GM12878 (cell line): Measurements from ENCODE around the gene GPR137B. TPM values are rescaled to one million over a fixed set of nuclear protein-coding genes. Genes with fewer than 3 reads are reported as not detected.

Experiments
- BACH1 ChIP-seq: fragments of 450-650 bp; IDR thresholded peaks from 2 replicates; pipeline ENCODE4 v1.6.1; 2017; ENCODE audit warnings: mild to moderate bottlenecking, borderline replicate concordance
- CREB1 ChIP-seq: IDR thresholded peaks from 2 replicates; pipeline ENCODE4 v1.6.1; 2012; ENCODE audit warnings: low read depth, mild to moderate bottlenecking, inconsistent platforms
- EP300 ChIP-seq, 2 experiments: fragments of 150-350 bp in 1 of 2; IDR thresholded peaks; 2 replicates each; pipeline ENCODE4 v1.6.1; 2011 to 2012; ENCODE audit warnings: low read depth in 2 of 2, low read length in 2 of 2, borderline replicate concordance in 1 of 2, improper control_type of control experiment in 1 of 2, inconsistent platforms in 1 of 2; ENCODE audit not compliant: control insufficient read depth in 1 of 2
- GABPA ChIP-seq: IDR thresholded peaks from 2 replicates; pipeline ENCODE4 v1.6.1; 2014; ENCODE audit warnings: antibody characterized with exemption, low read depth, mild to moderate bottlenecking, inconsistent platforms
- HDAC6 ChIP-seq: fragments of 200-600 bp; sonication (generic); IDR thresholded peaks from one replicate; pipeline ENCODE4 v1.8.0; 2017; ENCODE audit warnings: antibody characterized with exemption; ENCODE audit not compliant: unreplicated experiment
- MXI1 ChIP-seq: fragments of 150-350 bp; IDR thresholded peaks from 2 replicates; pipeline ENCODE4 v1.6.1; 2011; ENCODE audit warnings: low read depth, mild to moderate bottlenecking, inconsistent platforms, low read length, improper control_type of control experiment
- NBN ChIP-seq: fragments of 450-650 bp; IDR thresholded peaks from 2 replicates; pipeline ENCODE4 v1.6.1; 2016
- NFYA ChIP-seq: IDR thresholded peaks from 2 replicates; pipeline ENCODE4 v1.6.1; 2011; ENCODE audit warnings: low read depth, mild to moderate bottlenecking, low read length, improper control_type of control experiment, borderline replicate concordance
- POLR2A ChIP-seq: IDR thresholded peaks from 2 replicates; pipeline ENCODE4 v1.6.1; 2011; ENCODE audit warnings: low read depth, mild to moderate bottlenecking, low read length
- POLR2AphosphoS2 ChIP-seq: IDR thresholded peaks from 2 replicates; pipeline ENCODE4 v1.6.1; 2011; ENCODE audit warnings: low read depth, mild to moderate bottlenecking, low read length, improper control_type of control experiment, moderate library complexity
- POU2F2 ChIP-seq: IDR thresholded peaks from 3 replicates; pipeline ENCODE4 v1.6.1; 2011; ENCODE audit warnings: low read depth, mild to moderate bottlenecking, low read length, borderline replicate concordance
- RAD51 ChIP-seq: fragments of 450-650 bp; IDR thresholded peaks from 2 replicates; pipeline ENCODE4 v1.6.1; 2016; ENCODE audit warnings: moderate library complexity, mild to moderate bottlenecking, inconsistent platforms
- RCOR1 ChIP-seq: conservative IDR thresholded peaks from 2 replicates; pipeline ENCODE4 v1.6.1; 2012; ENCODE audit warnings: low read depth, low read length, improper control_type of control experiment
- RUNX3 ChIP-seq: IDR thresholded peaks from 2 replicates; pipeline ENCODE4 v1.6.1; 2012; ENCODE audit warnings: low read length, inconsistent platforms
- SMAD5 ChIP-seq: IDR thresholded peaks from 2 replicates; pipeline ENCODE4 v1.6.1; 2016; ENCODE audit warnings: antibody characterized with exemption, low read depth
- ZNF24 ChIP-seq: fragments of 450-650 bp; IDR thresholded peaks from 2 replicates; pipeline ENCODE4 v1.6.1; 2017; ENCODE audit warnings: antibody characterized with exemption, mild to moderate bottlenecking
- ZSCAN29 ChIP-seq: fragments of 450-650 bp; IDR thresholded peaks from 2 replicates; pipeline ENCODE4 v1.6.1; 2017; ENCODE audit warnings: mild to moderate bottlenecking, moderate library complexity
- polyA plus RNA-seq, 11 experiments: library from polyadenylated mRNA; depleted of rRNA in 4 of 11; unstranded in 6 of 11; stranded (reverse) in 5 of 11; fragments of >200 nt; fragmentation: Nextera tagmentation in 4 of 11; fragmentation: Illumina TruSeq in 1 of 11; extraction: Ambion mirVana in 4 of 11; extraction: Trizol in 1 of 11; gene quantifications; 1 replicate in 1 of 11; 2 replicates in 10 of 11; pipeline versions ENCODE4 v1.2.1 to v1.2.3, GENCODE V29; 2011 to 2016; ENCODE audit warnings: inconsistent platforms in 2 of 11, missing spikeins in 2 of 11, low read depth in 1 of 11
- total RNA-seq, 4 experiments: library from RNA; depleted of rRNA in 3 of 4; stranded (reverse); fragments of >200 nt in 3 of 4; fragmentation: Illumina TruSeq in 1 of 4; extraction: Trizol in 1 of 4; gene quantifications; 2 replicates each; pipeline versions ENCODE4 v1.2.1 to v1.2.3, GENCODE V29; 2013 to 2021
- TF ChIP-seq, protein P1 (sequence below): fragments of 150-350 bp; IDR thresholded peaks from 2 replicates; pipeline ENCODE4 v1.6.1; 2014; ENCODE audit warnings: mild to moderate bottlenecking, low read depth, low read length
- TF ChIP-seq, protein P2 (sequence below): IDR thresholded peaks from 2 replicates; pipeline ENCODE4 v1.6.1; 2012; ENCODE audit warnings: low read depth, low read length, improper control_type of control experiment
- TF ChIP-seq, protein P3 (sequence below): fragments of 450-650 bp; IDR thresholded peaks from 2 replicates; pipeline ENCODE4 v1.6.1; 2017; ENCODE audit warnings: mild to moderate bottlenecking, moderate library complexity
- TF ChIP-seq, protein P4 (sequence below): IDR thresholded peaks from 2 replicates; pipeline ENCODE4 v1.6.1; 2012; ENCODE audit warnings: low read depth, low read length, improper control_type of control experiment
- TF ChIP-seq, protein P5 (sequence below): fragments of 450-650 bp; IDR thresholded peaks from 2 replicates; pipeline ENCODE4 v1.6.1; 2017; ENCODE audit warnings: mild to moderate bottlenecking

The GPR137B gene
- total and polyA plus RNA-seq, 10 of the 15 experiments (the other 5 are each of a cell fraction or from before 2014, with no cell fraction given): 5.4 to 20.8 (median 12.5) TPM

DNA sequence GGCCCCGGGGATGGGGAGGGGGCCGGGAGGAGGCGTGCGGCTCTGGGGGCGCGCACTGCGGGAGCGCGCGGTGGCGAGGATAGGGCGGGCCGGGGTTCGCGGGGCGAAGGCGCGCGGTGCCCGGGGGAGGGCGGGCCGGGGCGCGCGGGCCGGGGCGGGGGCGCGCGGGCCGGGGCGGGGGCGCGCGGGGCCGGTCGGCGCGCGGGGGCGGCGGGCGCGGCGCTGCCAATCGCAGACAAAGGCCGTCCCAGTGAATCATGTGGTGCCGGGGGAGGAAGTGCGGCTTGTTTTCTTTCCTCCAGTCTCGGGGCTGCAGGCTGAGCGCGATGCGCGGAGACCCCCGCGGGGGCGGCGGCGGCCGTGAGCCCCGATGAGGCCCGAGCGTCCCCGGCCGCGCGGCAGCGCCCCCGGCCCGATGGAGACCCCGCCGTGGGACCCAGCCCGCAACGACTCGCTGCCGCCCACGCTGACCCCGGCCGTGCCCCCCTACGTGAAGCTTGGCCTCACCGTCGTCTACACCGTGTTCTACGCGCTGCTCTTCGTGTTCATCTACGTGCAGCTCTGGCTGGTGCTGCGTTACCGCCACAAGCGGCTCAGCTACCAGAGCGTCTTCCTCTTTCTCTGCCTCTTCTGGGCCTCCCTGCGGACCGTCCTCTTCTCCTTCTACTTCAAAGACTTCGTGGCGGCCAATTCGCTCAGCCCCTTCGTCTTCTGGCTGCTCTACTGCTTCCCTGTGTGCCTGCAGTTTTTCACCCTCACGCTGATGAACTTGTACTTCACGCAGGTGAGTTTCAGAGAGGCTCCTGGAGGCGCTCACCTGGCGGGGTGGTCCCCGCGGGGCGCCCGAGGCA, at the start of gene GPR137B (continued):
- TF ChIP-seq, protein P1, sequence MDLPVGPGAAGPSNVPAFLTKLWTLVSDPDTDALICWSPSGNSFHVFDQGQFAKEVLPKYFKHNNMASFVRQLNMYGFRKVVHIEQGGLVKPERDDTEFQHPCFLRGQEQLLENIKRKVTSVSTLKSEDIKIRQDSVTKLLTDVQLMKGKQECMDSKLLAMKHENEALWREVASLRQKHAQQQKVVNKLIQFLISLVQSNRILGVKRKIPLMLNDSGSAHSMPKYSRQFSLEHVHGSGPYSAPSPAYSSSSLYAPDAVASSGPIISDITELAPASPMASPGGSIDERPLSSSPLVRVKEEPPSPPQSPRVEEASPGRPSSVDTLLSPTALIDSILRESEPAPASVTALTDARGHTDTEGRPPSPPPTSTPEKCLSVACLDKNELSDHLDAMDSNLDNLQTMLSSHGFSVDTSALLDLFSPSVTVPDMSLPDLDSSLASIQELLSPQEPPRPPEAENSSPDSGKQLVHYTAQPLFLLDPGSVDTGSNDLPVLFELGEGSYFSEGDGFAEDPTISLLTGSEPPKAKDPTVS: no peak
- TF ChIP-seq ZNF24 (peak; percentile 46; the same call in 1 of the 2 replicates), BACH1 (peak; percentile 82), NBN (peak; percentile 55; the same call in 1 of the 2 replicates), RAD51 (no peak), POU2F2 (no peak), NFYA (no peak), HDAC6 (no peak), POLR2A (peak; percentile 63), SMAD5 (no peak), EP300 (IDR thresholded peaks at IDR 0.05; ENCODE audit: borderline replicate concordance in 1 of 2, control insufficient read depth in 1 of 2, low read depth in 2 of 2, low read length in 2 of 2) (no peak), POLR2AphosphoS2 (0 out of 2 replicates have a peak, but pooled peaks have one; percentile 33), ZSCAN29 (peak; percentile 95), MXI1 (peak; percentile 48), RUNX3 (0 out of 2 replicates have a peak, but pooled peaks have one; percentile 26), RCOR1 (0 out of 2 replicates have a peak, but pooled peaks have one; percentile 24), GABPA (no peak), CREB1 (peak; percentile 30; the same call in 1 of the 2 replicates)
- TF ChIP-seq, protein P2, sequence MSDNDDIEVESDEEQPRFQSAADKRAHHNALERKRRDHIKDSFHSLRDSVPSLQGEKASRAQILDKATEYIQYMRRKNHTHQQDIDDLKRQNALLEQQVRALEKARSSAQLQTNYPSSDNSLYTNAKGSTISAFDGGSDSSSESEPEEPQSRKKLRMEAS: 0 out of 2 replicates have a peak, but pooled peaks have one; percentile 21
- TF ChIP-seq, protein P3, sequence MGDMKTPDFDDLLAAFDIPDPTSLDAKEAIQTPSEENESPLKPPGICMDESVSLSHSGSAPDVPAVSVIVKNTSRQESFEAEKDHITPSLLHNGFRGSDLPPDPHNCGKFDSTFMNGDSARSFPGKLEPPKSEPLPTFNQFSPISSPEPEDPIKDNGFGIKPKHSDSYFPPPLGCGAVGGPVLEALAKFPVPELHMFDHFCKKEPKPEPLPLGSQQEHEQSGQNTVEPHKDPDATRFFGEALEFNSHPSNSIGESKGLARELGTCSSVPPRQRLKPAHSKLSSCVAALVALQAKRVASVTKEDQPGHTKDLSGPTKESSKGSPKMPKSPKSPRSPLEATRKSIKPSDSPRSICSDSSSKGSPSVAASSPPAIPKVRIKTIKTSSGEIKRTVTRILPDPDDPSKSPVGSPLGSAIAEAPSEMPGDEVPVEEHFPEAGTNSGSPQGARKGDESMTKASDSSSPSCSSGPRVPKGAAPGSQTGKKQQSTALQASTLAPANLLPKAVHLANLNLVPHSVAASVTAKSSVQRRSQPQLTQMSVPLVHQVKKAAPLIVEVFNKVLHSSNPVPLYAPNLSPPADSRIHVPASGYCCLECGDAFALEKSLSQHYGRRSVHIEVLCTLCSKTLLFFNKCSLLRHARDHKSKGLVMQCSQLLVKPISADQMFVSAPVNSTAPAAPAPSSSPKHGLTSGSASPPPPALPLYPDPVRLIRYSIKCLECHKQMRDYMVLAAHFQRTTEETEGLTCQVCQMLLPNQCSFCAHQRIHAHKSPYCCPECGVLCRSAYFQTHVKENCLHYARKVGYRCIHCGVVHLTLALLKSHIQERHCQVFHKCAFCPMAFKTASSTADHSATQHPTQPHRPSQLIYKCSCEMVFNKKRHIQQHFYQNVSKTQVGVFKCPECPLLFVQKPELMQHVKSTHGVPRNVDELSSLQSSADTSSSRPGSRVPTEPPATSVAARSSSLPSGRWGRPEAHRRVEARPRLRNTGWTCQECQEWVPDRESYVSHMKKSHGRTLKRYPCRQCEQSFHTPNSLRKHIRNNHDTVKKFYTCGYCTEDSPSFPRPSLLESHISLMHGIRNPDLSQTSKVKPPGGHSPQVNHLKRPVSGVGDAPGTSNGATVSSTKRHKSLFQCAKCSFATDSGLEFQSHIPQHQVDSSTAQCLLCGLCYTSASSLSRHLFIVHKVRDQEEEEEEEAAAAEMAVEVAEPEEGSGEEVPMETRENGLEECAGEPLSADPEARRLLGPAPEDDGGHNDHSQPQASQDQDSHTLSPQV: no peak
- TF ChIP-seq, protein P4, sequence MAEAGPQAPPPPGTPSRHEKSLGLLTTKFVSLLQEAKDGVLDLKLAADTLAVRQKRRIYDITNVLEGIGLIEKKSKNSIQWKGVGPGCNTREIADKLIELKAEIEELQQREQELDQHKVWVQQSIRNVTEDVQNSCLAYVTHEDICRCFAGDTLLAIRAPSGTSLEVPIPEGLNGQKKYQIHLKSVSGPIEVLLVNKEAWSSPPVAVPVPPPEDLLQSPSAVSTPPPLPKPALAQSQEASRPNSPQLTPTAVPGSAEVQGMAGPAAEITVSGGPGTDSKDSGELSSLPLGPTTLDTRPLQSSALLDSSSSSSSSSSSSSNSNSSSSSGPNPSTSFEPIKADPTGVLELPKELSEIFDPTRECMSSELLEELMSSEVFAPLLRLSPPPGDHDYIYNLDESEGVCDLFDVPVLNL: no peak
- TF ChIP-seq, protein P5, sequence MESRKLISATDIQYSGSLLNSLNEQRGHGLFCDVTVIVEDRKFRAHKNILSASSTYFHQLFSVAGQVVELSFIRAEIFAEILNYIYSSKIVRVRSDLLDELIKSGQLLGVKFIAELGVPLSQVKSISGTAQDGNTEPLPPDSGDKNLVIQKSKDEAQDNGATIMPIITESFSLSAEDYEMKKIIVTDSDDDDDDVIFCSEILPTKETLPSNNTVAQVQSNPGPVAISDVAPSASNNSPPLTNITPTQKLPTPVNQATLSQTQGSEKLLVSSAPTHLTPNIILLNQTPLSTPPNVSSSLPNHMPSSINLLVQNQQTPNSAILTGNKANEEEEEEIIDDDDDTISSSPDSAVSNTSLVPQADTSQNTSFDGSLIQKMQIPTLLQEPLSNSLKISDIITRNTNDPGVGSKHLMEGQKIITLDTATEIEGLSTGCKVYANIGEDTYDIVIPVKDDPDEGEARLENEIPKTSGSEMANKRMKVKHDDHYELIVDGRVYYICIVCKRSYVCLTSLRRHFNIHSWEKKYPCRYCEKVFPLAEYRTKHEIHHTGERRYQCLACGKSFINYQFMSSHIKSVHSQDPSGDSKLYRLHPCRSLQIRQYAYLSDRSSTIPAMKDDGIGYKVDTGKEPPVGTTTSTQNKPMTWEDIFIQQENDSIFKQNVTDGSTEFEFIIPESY: no peak
